ENCODE measurements around the gene SMIM23. TPM values are rescaled to one million over a fixed set of nuclear protein-coding genes. Genes with fewer than 3 reads are reported as not detected.

The SMIM23 gene
- total and polyA plus RNA-seq, 2 of the 13 experiments (the other 11 are each of a cell fraction or from before 2014, with no cell fraction given): not detected

DNA sequence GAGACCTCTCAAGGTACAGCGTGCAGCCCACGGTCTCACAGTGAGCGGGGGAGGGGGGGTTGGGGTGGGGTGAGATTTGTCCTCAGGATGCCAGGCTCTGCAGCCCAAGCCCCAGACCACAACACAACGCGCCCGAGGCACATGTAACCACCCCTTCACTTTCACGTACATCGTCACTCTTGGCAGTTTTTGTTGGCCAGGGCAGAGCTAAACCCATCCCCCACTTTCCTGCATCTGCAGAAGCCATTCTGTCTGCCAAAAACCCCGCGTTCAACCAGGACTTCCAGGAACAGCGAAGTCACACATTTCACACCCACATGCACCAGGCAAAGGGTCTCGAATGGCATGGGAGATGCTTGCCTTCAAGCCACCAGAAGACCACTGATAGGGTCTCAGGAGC is 9.4 kb upstream of the SMIM23 start (continued):
- TF ChIP-seq, protein P1, sequence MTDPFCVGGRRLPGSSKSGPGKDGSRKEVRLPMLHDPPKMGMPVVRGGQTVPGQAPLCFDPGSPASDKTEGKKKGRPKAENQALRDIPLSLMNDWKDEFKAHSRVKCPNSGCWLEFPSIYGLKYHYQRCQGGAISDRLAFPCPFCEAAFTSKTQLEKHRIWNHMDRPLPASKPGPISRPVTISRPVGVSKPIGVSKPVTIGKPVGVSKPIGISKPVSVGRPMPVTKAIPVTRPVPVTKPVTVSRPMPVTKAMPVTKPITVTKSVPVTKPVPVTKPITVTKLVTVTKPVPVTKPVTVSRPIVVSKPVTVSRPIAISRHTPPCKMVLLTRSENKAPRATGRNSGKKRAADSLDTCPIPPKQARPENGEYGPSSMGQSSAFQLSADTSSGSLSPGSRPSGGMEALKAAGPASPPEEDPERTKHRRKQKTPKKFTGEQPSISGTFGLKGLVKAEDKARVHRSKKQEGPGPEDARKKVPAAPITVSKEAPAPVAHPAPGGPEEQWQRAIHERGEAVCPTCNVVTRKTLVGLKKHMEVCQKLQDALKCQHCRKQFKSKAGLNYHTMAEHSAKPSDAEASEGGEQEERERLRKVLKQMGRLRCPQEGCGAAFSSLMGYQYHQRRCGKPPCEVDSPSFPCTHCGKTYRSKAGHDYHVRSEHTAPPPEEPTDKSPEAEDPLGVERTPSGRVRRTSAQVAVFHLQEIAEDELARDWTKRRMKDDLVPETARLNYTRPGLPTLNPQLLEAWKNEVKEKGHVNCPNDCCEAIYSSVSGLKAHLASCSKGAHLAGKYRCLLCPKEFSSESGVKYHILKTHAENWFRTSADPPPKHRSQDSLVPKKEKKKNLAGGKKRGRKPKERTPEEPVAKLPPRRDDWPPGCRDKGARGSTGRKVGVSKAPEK (CRISPR knock-in tag; IDR thresholded peaks at IDR 0.05; ENCODE audit: borderline replicate concordance): no peak
- TF ChIP-seq, protein P2, sequence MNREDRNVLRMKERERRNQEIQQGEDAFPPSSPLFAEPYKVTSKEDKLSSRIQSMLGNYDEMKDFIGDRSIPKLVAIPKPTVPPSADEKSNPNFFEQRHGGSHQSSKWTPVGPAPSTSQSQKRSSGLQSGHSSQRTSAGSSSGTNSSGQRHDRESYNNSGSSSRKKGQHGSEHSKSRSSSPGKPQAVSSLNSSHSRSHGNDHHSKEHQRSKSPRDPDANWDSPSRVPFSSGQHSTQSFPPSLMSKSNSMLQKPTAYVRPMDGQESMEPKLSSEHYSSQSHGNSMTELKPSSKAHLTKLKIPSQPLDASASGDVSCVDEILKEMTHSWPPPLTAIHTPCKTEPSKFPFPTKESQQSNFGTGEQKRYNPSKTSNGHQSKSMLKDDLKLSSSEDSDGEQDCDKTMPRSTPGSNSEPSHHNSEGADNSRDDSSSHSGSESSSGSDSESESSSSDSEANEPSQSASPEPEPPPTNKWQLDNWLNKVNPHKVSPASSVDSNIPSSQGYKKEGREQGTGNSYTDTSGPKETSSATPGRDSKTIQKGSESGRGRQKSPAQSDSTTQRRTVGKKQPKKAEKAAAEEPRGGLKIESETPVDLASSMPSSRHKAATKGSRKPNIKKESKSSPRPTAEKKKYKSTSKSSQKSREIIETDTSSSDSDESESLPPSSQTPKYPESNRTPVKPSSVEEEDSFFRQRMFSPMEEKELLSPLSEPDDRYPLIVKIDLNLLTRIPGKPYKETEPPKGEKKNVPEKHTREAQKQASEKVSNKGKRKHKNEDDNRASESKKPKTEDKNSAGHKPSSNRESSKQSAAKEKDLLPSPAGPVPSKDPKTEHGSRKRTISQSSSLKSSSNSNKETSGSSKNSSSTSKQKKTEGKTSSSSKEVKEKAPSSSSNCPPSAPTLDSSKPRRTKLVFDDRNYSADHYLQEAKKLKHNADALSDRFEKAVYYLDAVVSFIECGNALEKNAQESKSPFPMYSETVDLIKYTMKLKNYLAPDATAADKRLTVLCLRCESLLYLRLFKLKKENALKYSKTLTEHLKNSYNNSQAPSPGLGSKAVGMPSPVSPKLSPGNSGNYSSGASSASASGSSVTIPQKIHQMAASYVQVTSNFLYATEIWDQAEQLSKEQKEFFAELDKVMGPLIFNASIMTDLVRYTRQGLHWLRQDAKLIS (CRISPR knock-in tag; IDR thresholded peaks at IDR 0.05): no peak
- TF ChIP-seq GABPA (IDR thresholded peaks at IDR 0.05; ENCODE audit: low read depth, low read length) (no peak), GABPA (CRISPR knock-in tag; IDR thresholded peaks at IDR 0.05; ENCODE audit: low read depth) (no peak), REPIN1 (CRISPR knock-in tag; IDR thresholded peaks at IDR 0.05; ENCODE audit: borderline replicate concordance, low read depth) (no peak), HOXA5 (CRISPR knock-in tag; IDR thresholded peaks at IDR 0.05) (no peak), ZNF850 (CRISPR knock-in tag; conservative IDR thresholded peaks at IDR 0.05) (no peak)
- TF ChIP-seq, protein P3, sequence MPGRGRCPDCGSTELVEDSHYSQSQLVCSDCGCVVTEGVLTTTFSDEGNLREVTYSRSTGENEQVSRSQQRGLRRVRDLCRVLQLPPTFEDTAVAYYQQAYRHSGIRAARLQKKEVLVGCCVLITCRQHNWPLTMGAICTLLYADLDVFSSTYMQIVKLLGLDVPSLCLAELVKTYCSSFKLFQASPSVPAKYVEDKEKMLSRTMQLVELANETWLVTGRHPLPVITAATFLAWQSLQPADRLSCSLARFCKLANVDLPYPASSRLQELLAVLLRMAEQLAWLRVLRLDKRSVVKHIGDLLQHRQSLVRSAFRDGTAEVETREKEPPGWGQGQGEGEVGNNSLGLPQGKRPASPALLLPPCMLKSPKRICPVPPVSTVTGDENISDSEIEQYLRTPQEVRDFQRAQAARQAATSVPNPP (CRISPR knock-in tag; IDR thresholded peaks at IDR 0.05): no peak
